GM19023 (cell line): Measurements from ENCODE around the gene EIPR1.
A peak's percentile ranks its signal among the peaks of the same experiment; 100 is the strongest.

ENCODE experiments used
- ATAC-seq: cut with Tn5 transposase; IDR thresholded peaks from one replicate; pipeline ENCODE4 v1.9.1; 2021; ENCODE audit warnings: mild to moderate bottlenecking, moderate library complexity; ENCODE audit not compliant: unreplicated experiment

EIPR1 gene

GRCh38 chr2:3377612-3378432 lies at the start of gene EIPR1:
Gene EIPR1 (minus strand): TSS chr2:3377818. CDS start chr2:3377689, 129 bp downstream.
- ATAC-seq, result peak; percentile 80

- peak; percentile 55 for ATAC-seq
Observed at GRCh38 chr2:3427272-3427671, 49.7 kb upstream of the EIPR1 start.

- no peak for ATAC-seq
Observed at GRCh38 chr2:3426615-3427014, 49.0 kb upstream of the EIPR1 start.

- no peak for ATAC-seq
Observed at GRCh38 chr2:3424171-3424795, 46.7 kb upstream of the EIPR1 start.

- ATAC-seq, result no peak
Observed at GRCh38 chr2:3423492-3424170, 46.0 kb upstream of the EIPR1 start.

GRCh38 chr2:3422161-3422779 lies 44.7 kb upstream of the EIPR1 start:
- peak; percentile 55 for ATAC-seq

GRCh38 chr2:3421580-3421979 lies 44.0 kb upstream of the EIPR1 start:
- ATAC-seq, result no peak

GRCh38 chr2:3420769-3421397 lies 43.3 kb upstream of the EIPR1 start:
- ATAC-seq, result no peak

- ATAC-seq, result no peak
Observed at GRCh38 chr2:3420076-3420768, 42.6 kb upstream of the EIPR1 start.

GRCh38 chr2:3418766-3419404 lies 41.3 kb upstream of the EIPR1 start:
- ATAC-seq, result no peak

GRCh38 chr2:3414133-3414860 lies 36.7 kb upstream of the EIPR1 start:
- no peak for ATAC-seq

- no peak for ATAC-seq
Observed at GRCh38 chr2:3413697-3414096, 36.1 kb upstream of the EIPR1 start.

- no peak for ATAC-seq
Observed at GRCh38 chr2:3411103-3411502, 33.5 kb upstream of the EIPR1 start.

- ATAC-seq, result no peak
Observed at GRCh38 chr2:3409627-3410170, 32.1 kb upstream of the EIPR1 start.

- no peak for ATAC-seq
Observed at GRCh38 chr2:3408781-3409180, 31.2 kb upstream of the EIPR1 start.

- no peak for ATAC-seq
Observed at GRCh38 chr2:3406501-3406900, 28.9 kb upstream of the EIPR1 start.

- ATAC-seq, result no peak
Observed at GRCh38 chr2:3405876-3406275, 28.3 kb upstream of the EIPR1 start.

GRCh38 chr2:3405307-3405706 lies 27.7 kb upstream of the EIPR1 start:
- no peak for ATAC-seq

GRCh38 chr2:3404349-3404894 lies 26.8 kb upstream of the EIPR1 start:
- ATAC-seq, result no peak
